ENCODE results near the gene SYT1.

The SYT1 gene

GRCh38 chr12:79275631-79276030, 411.1 kb downstream of the SYT1 start:
- no peak for TF ChIP-seq CTCF (IDR thresholded peaks at IDR 0.05)
- no peaks in the 10 kb centered on the region for H3K36me3 ChIP-seq (ENCODE audit: control insufficient read depth, insufficient read depth, low read length)
- no peak overlapping the region for H3K4me2 ChIP-seq (ENCODE audit: low read length)
- H3K4me3 ChIP-seq (ENCODE audit: low read depth, low read length): no peak overlapping the region
- no peaks in the 10 kb centered on the region for H3K4me1 ChIP-seq
- H3K9ac ChIP-seq: no peak overlapping the region
- no peaks in the 10 kb centered on the region for H3K9me3 ChIP-seq (ENCODE audit: control insufficient read depth, low read length)
- no peaks in the 10 kb centered on the region for H3K79me2 ChIP-seq
- no peak overlapping the region for H2AFZ ChIP-seq
- H3K27me3 ChIP-seq (ENCODE audit: control insufficient read depth, insufficient read depth, low read length): no peaks in the 10 kb centered on the region
- H3K27ac ChIP-seq: no peak overlapping the region

GRCh38 chr12:79283364-79283763, 418.8 kb downstream of the SYT1 start:
- no peak overlapping the region for H2AFZ ChIP-seq
- TF ChIP-seq CTCF (IDR thresholded peaks at IDR 0.05): no peak
- no peak overlapping the region for H3K4me2 ChIP-seq (ENCODE audit: low read length)
- no peak overlapping the region for H3K9ac ChIP-seq
- H3K4me1 ChIP-seq: no peaks in the 10 kb centered on the region
- no peak overlapping the region for H3K27ac ChIP-seq
- H3K36me3 ChIP-seq (ENCODE audit: control insufficient read depth, insufficient read depth, low read length): no peaks in the 10 kb centered on the region
- no peak overlapping the region for H3K4me3 ChIP-seq (ENCODE audit: low read depth, low read length)
- no peaks in the 10 kb centered on the region for H3K79me2 ChIP-seq
- no peaks in the 10 kb centered on the region for H3K27me3 ChIP-seq (ENCODE audit: control insufficient read depth, insufficient read depth, low read length)
- no peaks in the 10 kb centered on the region for H3K9me3 ChIP-seq (ENCODE audit: control insufficient read depth, low read length)

GRCh38 chr12:79288911-79289310, 424.3 kb downstream of the SYT1 start:
- H2AFZ ChIP-seq: no peak overlapping the region

GRCh38 chr12:79291711-79292110, 427.1 kb downstream of the SYT1 start:
- H2AFZ ChIP-seq: no peak overlapping the region
- H3K4me2 ChIP-seq (ENCODE audit: low read length): no peak overlapping the region
- TF ChIP-seq CTCF (IDR thresholded peaks at IDR 0.05): no peak
- H3K36me3 ChIP-seq (ENCODE audit: control insufficient read depth, insufficient read depth, low read length): no peaks in the 10 kb centered on the region
- no peaks in the 10 kb centered on the region for H3K9me3 ChIP-seq (ENCODE audit: control insufficient read depth, low read length)
- H3K9ac ChIP-seq: no peak overlapping the region
- H3K4me3 ChIP-seq (ENCODE audit: low read depth, low read length): no peak overlapping the region
- H3K4me1 ChIP-seq: no peaks in the 10 kb centered on the region
- no peaks in the 10 kb centered on the region for H3K79me2 ChIP-seq
- no peaks in the 10 kb centered on the region for H3K27me3 ChIP-seq (ENCODE audit: control insufficient read depth, insufficient read depth, low read length)
- H3K27ac ChIP-seq: no peak overlapping the region

More at GRCh38 chr12:79288911-79289310, 424.3 kb downstream of the SYT1 start:
- no peak overlapping the region for H3K9ac ChIP-seq
- no peaks in the 10 kb centered on the region for H3K36me3 ChIP-seq (ENCODE audit: control insufficient read depth, insufficient read depth, low read length)
- no peak overlapping the region for H3K4me2 ChIP-seq (ENCODE audit: low read length)
- H3K27ac ChIP-seq: no peak overlapping the region
- no peaks in the 10 kb centered on the region for H3K79me2 ChIP-seq
- no peaks in the 10 kb centered on the region for H3K27me3 ChIP-seq (ENCODE audit: control insufficient read depth, insufficient read depth, low read length)
- no peak for TF ChIP-seq CTCF (IDR thresholded peaks at IDR 0.05)
- H3K4me3 ChIP-seq (ENCODE audit: low read depth, low read length): no peak overlapping the region
- H3K9me3 ChIP-seq (ENCODE audit: control insufficient read depth, low read length): no peaks in the 10 kb centered on the region
- no peaks in the 10 kb centered on the region for H3K4me1 ChIP-seq

GRCh38 chr12:79294590-79294989, 430.0 kb downstream of the SYT1 start:
- H2AFZ ChIP-seq: no peak overlapping the region
- H3K9ac ChIP-seq: no peak overlapping the region
- H3K27ac ChIP-seq: no peak overlapping the region
- H3K9me3 ChIP-seq (ENCODE audit: control insufficient read depth, low read length): no peaks in the 10 kb centered on the region
- no peak overlapping the region for H3K4me3 ChIP-seq (ENCODE audit: low read depth, low read length)
- H3K4me1 ChIP-seq: no peaks in the 10 kb centered on the region
- no peaks in the 10 kb centered on the region for H3K79me2 ChIP-seq
- no peaks in the 10 kb centered on the region for H3K36me3 ChIP-seq (ENCODE audit: control insufficient read depth, insufficient read depth, low read length)
- TF ChIP-seq CTCF (IDR thresholded peaks at IDR 0.05): no peak
- H3K4me2 ChIP-seq (ENCODE audit: low read length): no peak overlapping the region
- no peaks in the 10 kb centered on the region for H3K27me3 ChIP-seq (ENCODE audit: control insufficient read depth, insufficient read depth, low read length)

All from parathyroid adenoma (tissue), 2 donors.